H1 (cell line): ENCODE measurements around the gene DLG5. TPM values are rescaled to one million over a fixed set of nuclear protein-coding genes. Genes with fewer than 3 reads are reported as not detected.

Source experiments
- CTCF ChIA-PET: fragments of 300-600 bp; sonication (Branson Sonifier 250); formaldehyde crosslinking; loops from one replicate; lab custom pipeline; 2021; ENCODE audit not compliant: partially characterized antibody; lab: Charles Lee
- POLR2A ChIA-PET: fragments of 300-600 bp; sonication (Branson Sonifier 250); formaldehyde crosslinking; loops from one replicate; lab custom pipeline; 2021; ENCODE audit warnings: inconsistent platforms; ENCODE audit not compliant: partially characterized antibody; lab: Charles Lee
- DNase-seq, 2 experiments: peaks; one replicate each; pipeline versions ENCODE4 v3.0.0 to v3.0.0-alpha.2; 2010 to 2022; ENCODE audit warnings: low spot score in 2 of 2, low read depth in 1 of 2, mixed read lengths in 1 of 2
- FAIRE-seq: peaks from 2 replicates; lab custom pipeline; 2011; peaks lifted over from hg19 to GRCh38; lab: Jason Lieb, UNC
- H2AFZ ChIP-seq: 2 replicates; pipeline ENCODE4 v1.8.1; 2012; ENCODE audit warnings: low read length, inconsistent platforms
- H2AK5ac ChIP-seq: 2 replicates; pipeline ENCODE4 v1.6.1; 2013; ENCODE audit warnings: low read depth, low read length
- H2BK120ac ChIP-seq: replicated peaks from 2 replicates; pipeline ENCODE3; 2013; ENCODE audit warnings: low read depth, low read length, inconsistent platforms
- H2BK12ac ChIP-seq: 2 replicates; pipeline ENCODE4 v1.6.1; 2013; ENCODE audit warnings: low read depth, low read length
- H2BK15ac ChIP-seq: 2 replicates; pipeline ENCODE4 v1.6.1; 2013; ENCODE audit warnings: low read length
- H2BK20ac ChIP-seq: 2 replicates; pipeline ENCODE4 v1.6.1; 2013; ENCODE audit warnings: low read length
- H2BK5ac ChIP-seq: 2 replicates; pipeline ENCODE4 v1.6.1; 2013; ENCODE audit warnings: low read depth, low read length
- H3K14ac ChIP-seq: 2 replicates; pipeline ENCODE4 v1.6.1; 2013; ENCODE audit warnings: inconsistent platforms; ENCODE audit not compliant: insufficient read length
- H3K18ac ChIP-seq: 2 replicates; pipeline ENCODE4 v1.6.1; 2013; ENCODE audit warnings: low read length; ENCODE audit errors: extremely low read depth
- H3K23ac ChIP-seq: 2 replicates; pipeline ENCODE4 v1.6.1; 2013; ENCODE audit warnings: inconsistent platforms; ENCODE audit not compliant: insufficient read length
- H3K23me2 ChIP-seq: 2 replicates; pipeline ENCODE4 v1.6.1; 2013; ENCODE audit warnings: low read depth, low read length
- H3K27ac ChIP-seq: 2 replicates; pipeline ENCODE4 v1.6.1; 2011; ENCODE audit warnings: low read depth, low read length, inconsistent platforms
- H3K27me3 ChIP-seq, 4 experiments: replicated peaks in 1 of 4; 1 replicate in 1 of 4; 2 replicates in 3 of 4; pipeline versions ENCODE4 v1.6.1 to v1.8.1; 2011 to 2013; ENCODE audit warnings: low read length in 3 of 4, mild to moderate bottlenecking in 3 of 4, inconsistent platforms in 2 of 4, mixed read lengths in 2 of 4, moderate library complexity in 1 of 4; ENCODE audit not compliant: control insufficient read depth in 3 of 4, insufficient read depth in 3 of 4; ENCODE audit errors: extremely low read depth in 1 of 4
- H3K36me3 ChIP-seq, 4 experiments: 2 replicates each; pipeline versions ENCODE4 v1.6.1 to v1.8.1; 2011 to 2013; ENCODE audit warnings: mild to moderate bottlenecking in 4 of 4, low read length in 3 of 4, moderate library complexity in 2 of 4, control low read depth in 1 of 4, inconsistent platforms in 1 of 4; ENCODE audit not compliant: insufficient read depth in 4 of 4, control insufficient read depth in 2 of 4
- H3K4ac ChIP-seq: replicated peaks from 2 replicates; pipeline ENCODE3; 2013; ENCODE audit warnings: low read length, low read depth, mixed read lengths, inconsistent platforms; ENCODE audit not compliant: insufficient read length
- H3K4me1 ChIP-seq, 4 experiments: replicated peaks in 1 of 4; 1 replicate in 1 of 4; 2 replicates in 3 of 4; pipeline versions ENCODE4 v1.6.1 to v1.8.1; 2011 to 2013; ENCODE audit warnings: low read length in 3 of 4, inconsistent platforms in 2 of 4, mixed read lengths in 1 of 4; ENCODE audit not compliant: insufficient read depth in 4 of 4, control insufficient read depth in 3 of 4
- H3K4me2 ChIP-seq, 2 experiments: 2 replicates each; pipeline versions ENCODE4 v1.6.1 to v1.8.1; 2011 to 2013; ENCODE audit warnings: low read depth in 2 of 2, low read length in 2 of 2, control low read depth in 1 of 2, inconsistent platforms in 1 of 2, mild to moderate bottlenecking in 1 of 2; ENCODE audit not compliant: insufficient read depth in 1 of 2
- H3K4me3 ChIP-seq, 4 experiments: fragments of 200-600, 300-600 bp in 1 of 4; sonication (generic), shearing (Covaris generic), sonication (Bioruptor Twin) in 1 of 4; 2 replicates each; pipeline versions ENCODE4 v1.5.1 to v1.8.1; 2011 to 2016; ENCODE audit warnings: low read length in 4 of 4, low read depth in 3 of 4, control low read depth in 2 of 4, inconsistent platforms in 2 of 4, mild to moderate bottlenecking in 2 of 4, mixed read lengths in 1 of 4, moderate library complexity in 1 of 4; ENCODE audit not compliant: insufficient read depth in 2 of 4; ENCODE audit errors: extremely low read depth in 1 of 4
- H3K56ac ChIP-seq: replicated peaks from 2 replicates; pipeline ENCODE3; 2013; ENCODE audit warnings: low read depth, mild to moderate bottlenecking, mixed read lengths, low read length, inconsistent platforms; ENCODE audit not compliant: insufficient read length
- H3K79me1 ChIP-seq: 2 replicates; pipeline ENCODE4 v1.6.1; 2013; ENCODE audit warnings: low read depth, low read length, control low read depth
- H3K79me2 ChIP-seq, 2 experiments: 2 replicates each; pipeline versions ENCODE4 v1.6.1 to v1.8.1; 2012 to 2013; ENCODE audit warnings: low read length in 2 of 2, mild to moderate bottlenecking in 2 of 2, inconsistent platforms in 1 of 2; ENCODE audit not compliant: insufficient read depth in 2 of 2, control insufficient read depth in 1 of 2
- H3K9ac ChIP-seq, 4 experiments: replicated peaks in 1 of 4; 1 replicate in 1 of 4; 2 replicates in 3 of 4; pipeline versions ENCODE4 v1.6.1 to v1.8.1; 2011 to 2013; ENCODE audit warnings: low read depth in 3 of 4, low read length in 3 of 4, control low read depth in 2 of 4, mild to moderate bottlenecking in 2 of 4, moderate library complexity in 2 of 4, inconsistent platforms in 1 of 4; ENCODE audit errors: extremely low read depth in 1 of 4
- H3K9me3 ChIP-seq, 2 experiments: 2 replicates each; pipeline versions ENCODE4 v1.6.1 to v1.8.1; 2012 to 2013; ENCODE audit warnings: mild to moderate bottlenecking in 2 of 2, moderate library complexity in 2 of 2, control low read depth in 1 of 2, inconsistent platforms in 1 of 2, low read depth in 1 of 2, low read length in 1 of 2, mixed read lengths in 1 of 2; ENCODE audit not compliant: insufficient read depth in 2 of 2
- H4K20me1 ChIP-seq, 2 experiments: replicated peaks in 1 of 2; 2 replicates each; pipeline versions ENCODE3 to v1.8.1; 2011 to 2013; ENCODE audit warnings: inconsistent platforms in 2 of 2, low read length in 2 of 2, mild to moderate bottlenecking in 1 of 2; ENCODE audit not compliant: insufficient read depth in 2 of 2, control insufficient read depth in 1 of 2
- H4K5ac ChIP-seq: 2 replicates; pipeline ENCODE4 v1.6.1; 2013; ENCODE audit warnings: low read length, low read depth, mixed read lengths, inconsistent platforms; ENCODE audit not compliant: insufficient read length
- H4K8ac ChIP-seq: 2 replicates; pipeline ENCODE4 v1.8.0; 2013; ENCODE audit warnings: mild to moderate bottlenecking, moderate library complexity, low read length, inconsistent platforms; ENCODE audit not compliant: insufficient read depth; ENCODE audit errors: extremely low read depth
- H4K91ac ChIP-seq: replicated peaks from 2 replicates; pipeline ENCODE3; 2013; ENCODE audit warnings: low read length, mixed read lengths, inconsistent platforms; ENCODE audit not compliant: insufficient read length
- CTBP2 ChIP-seq: IDR thresholded peaks from 2 replicates; pipeline ENCODE4 v1.7.0; 2011; ENCODE audit warnings: borderline replicate concordance, mild to moderate bottlenecking, moderate library complexity, mixed read lengths, low read length; ENCODE audit not compliant: insufficient read depth, insufficient read length
- EP300 ChIP-seq, 2 experiments: IDR thresholded peaks; 1 replicate in 1 of 2; 2 replicates in 1 of 2; pipeline ENCODE4 v1.6.1; 2011 to 2012; ENCODE audit warnings: low read depth in 2 of 2, low read length in 2 of 2, mild to moderate bottlenecking in 2 of 2, borderline replicate concordance in 1 of 2, inconsistent platforms in 1 of 2, moderate library complexity in 1 of 2
- FOSL1 ChIP-seq: IDR thresholded peaks from 2 replicates; pipeline ENCODE4 v1.6.1; 2011; ENCODE audit warnings: mild to moderate bottlenecking, low read depth, low read length, moderate library complexity; ENCODE audit not compliant: insufficient read depth
- HDAC2 ChIP-seq, 2 experiments: fragments of 300-600 bp in 1 of 2; sonication (generic) in 1 of 2; IDR thresholded peaks; 2 replicates each; pipeline ENCODE4 v1.6.1; 2011 to 2012; ENCODE audit warnings: low read depth in 2 of 2, low read length in 2 of 2, mild to moderate bottlenecking in 2 of 2, moderate library complexity in 2 of 2, borderline replicate concordance in 1 of 2, inconsistent platforms in 1 of 2
- KDM5A ChIP-seq: fragments of 200-600 bp; IDR thresholded peaks from 2 replicates; pipeline ENCODE4 v1.7.1; 2012; ENCODE audit warnings: mild to moderate bottlenecking, low read length, inconsistent platforms, mixed read lengths
- SAP30 ChIP-seq: fragments of 300-600 bp; sonication (generic); IDR thresholded peaks from 2 replicates; pipeline ENCODE4 v1.7.1; 2012; ENCODE audit warnings: low read length, moderate library complexity, mild to moderate bottlenecking, inconsistent platforms; ENCODE audit not compliant: insufficient read depth, insufficient replicate concordance
- SIX5 ChIP-seq: IDR thresholded peaks from 2 replicates; pipeline ENCODE4 v1.6.1; 2011; ENCODE audit warnings: mild to moderate bottlenecking, low read depth, low read length
- SP2 ChIP-seq: IDR thresholded peaks from 2 replicates; pipeline ENCODE4 v1.6.1; 2012; ENCODE audit warnings: mild to moderate bottlenecking, low read length, inconsistent platforms
- TAF7 ChIP-seq: optimal IDR thresholded peaks from 2 replicates; pipeline ENCODE3; 2011; ENCODE audit warnings: low read depth, mild to moderate bottlenecking, inconsistent platforms, low read length, moderate library complexity, borderline replicate concordance
- WGBS, 2 experiments: shearing (Covaris generic) in 1 of 2; methylation state at CpG; one replicate each; pipeline versions ENCODE4 v1.1.6 to v1.1.7; 2013 to 2015; ENCODE audit warnings: low lambda C conversion rate in 2 of 2, mixed read lengths in 2 of 2, inconsistent platforms in 1 of 2, low coverage in 1 of 2, missing lambda C conversion rate in 1 of 2; ENCODE audit not compliant: insufficient replicate concordance in 2 of 2, insufficient coverage in 1 of 2, insufficient read length in 1 of 2; ENCODE audit errors: extremely low coverage in 1 of 2, missing lambda C conversion rate in 1 of 2; 5-methylcytosine and 5-hydroxymethylcytosine counted together
- polyA plus RNA-seq, 7 experiments: library from polyadenylated mRNA; depleted of rRNA in 3 of 7; stranded (reverse) in 5 of 7; unstranded in 2 of 7; fragments of >200 nt in 5 of 7; fragments of 200-250 nt in 2 of 7; gene quantifications; 1 replicate in 5 of 7; 2 replicates in 1 of 7; 4 replicates in 1 of 7; pipeline versions ENCODE4 v1.2.1 to v1.2.3, GENCODE V29; 2011 to 2013; ENCODE audit warnings: missing spikeins in 2 of 7, mixed read lengths in 2 of 7
- total RNA-seq: library from RNA; stranded (reverse); fragmentation: NEBNext Ultra II Directional; extraction: Animal tissue kit (Norgen Biotek cat#: 25700); gene quantifications from 2 replicates; pipeline ENCODE4 v1.2.1, GENCODE V29; 2021
- TF ChIP-seq, protein P1 (sequence below): IDR thresholded peaks from 2 replicates; pipeline ENCODE4 v1.6.1; 2012; ENCODE audit warnings: inconsistent platforms

Gene DLG5
- total and polyA plus RNA-seq, 2 of the 8 experiments (the other 6 are each of a cell fraction or from before 2014, with no cell fraction given) = 15.6 to 71.4 TPM

DNA sequence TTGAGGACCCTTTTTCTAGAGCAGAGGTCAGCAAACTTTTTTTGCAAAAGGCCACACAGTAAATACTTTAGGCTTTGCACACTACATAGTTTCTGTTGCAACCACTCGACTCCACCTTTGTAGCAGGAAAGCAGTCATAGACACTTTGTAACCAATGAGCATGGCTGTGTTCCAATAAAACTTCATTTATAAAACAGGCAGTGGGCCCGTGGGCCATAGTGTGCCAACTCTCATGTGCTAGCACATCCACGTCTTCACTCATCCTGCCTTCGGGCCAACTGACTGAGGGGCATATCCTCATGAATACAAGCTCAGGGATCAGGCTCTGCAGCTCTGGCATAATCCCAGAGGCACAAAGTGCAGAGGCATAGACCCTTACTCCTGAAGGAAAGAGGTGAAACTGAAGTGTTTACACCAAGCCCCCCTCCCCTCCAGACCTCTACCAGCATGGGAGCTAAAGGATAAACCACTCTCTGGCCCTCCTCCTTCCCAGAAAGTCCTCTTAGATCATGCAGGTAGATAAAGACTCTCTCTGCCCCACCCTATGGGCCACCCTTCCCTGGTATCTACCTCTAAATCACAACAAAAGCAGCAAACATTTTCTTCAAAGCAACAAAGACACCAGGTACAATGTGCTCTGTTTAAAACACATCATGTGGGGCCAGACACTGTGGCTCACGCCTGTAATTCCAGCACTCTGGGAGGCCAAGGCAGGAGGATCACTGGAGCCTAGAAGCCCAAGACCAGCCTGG is 71.0 kb downstream of the DLG5 start:
- Histone ChIP-seq H3K9me3 (no peaks in the 10 kb centered on the region), H3K23me2 (no peaks in the 10 kb centered on the region), H4K8ac (no peak overlapping the region), H3K23ac (no peak overlapping the region), H2AFZ (no peak overlapping the region), H3K36me3 (peaks cover 0 to 16% (median 1%) of the 10 kb centered on the region in 4 experiments; a peak in 3 of 8 replicates), H4K91ac (no peak overlapping the region), H3K79me2 (0 out of 4 replicates have a peak, but pooled peaks cover 0 to 6% of the 10 kb centered on the region in 2 experiments), H2BK20ac (no peak overlapping the region), H3K9ac (no peak overlapping the region), H2BK15ac (no peak overlapping the region), H3K27ac (no peak overlapping the region), H3K14ac (no peak overlapping the region), H3K4ac (no peak overlapping the region), H3K56ac (no peak overlapping the region), H3K79me1 (peaks cover 4% of the 10 kb centered on the region; the same call in 1 of the 2 replicates), H2AK5ac (no peak overlapping the region), H2BK12ac (peak overlapping the region; percentile 63; the same call in 1 of the 2 replicates), H2BK120ac (no peak overlapping the region), H3K4me2 (no peak overlapping the region), H3K27me3 (no peaks in the 10 kb centered on the region), H2BK5ac (no peak overlapping the region), H3K18ac (no peak overlapping the region; the same call in 1 of the 2 replicates), H3K4me1 (peaks cover 0 to 11% (median 7%) of the 10 kb centered on the region in 4 experiments; a peak in 5 of 7 replicates), H4K5ac (no peak overlapping the region), H3K4me3 (no peak overlapping the region), H4K20me1 (peaks cover 0 to 2% of the 10 kb centered on the region in 2 experiments)
- ChIA-PET POLR2A (interaction anchor here (0.6 to 1.5 kb wide), 3 partner anchors 20 to 157 kb away, joined by 3 to 5 read pairs (median 3); no protein-coding TSS in a partner anchor), CTCF (interaction anchor here (0.9 to 2.9 kb wide), 7 partner anchors 8 to 194 kb away, joined by 3 to 17 read pairs (median 5); no protein-coding TSS in a partner anchor)
- no peak for FAIRE-seq
- DNase-seq = no peak
- WGBS, 2 experiments = 83% methylated on average over 5 of the region's 5 CpGs; no CpG with 5 or more reads in 1 of the 2 experiments
- TF ChIP-seq SAP30 (no peak), TAF7 (no peak), CTBP2 (no peak), KDM5A (no peak), SP2 (no peak), SIX5 (no peak), FOSL1 (no peak), HDAC2 (IDR thresholded peaks at IDR 0.05; ENCODE audit: borderline replicate concordance in 1 of 2, low read depth in 2 of 2, low read length in 2 of 2) (no peak), EP300 (IDR thresholded peaks at IDR 0.05; ENCODE audit: borderline replicate concordance in 1 of 2, low read depth in 2 of 2, low read length in 2 of 2) (no peak)
- TF ChIP-seq, protein P1, sequence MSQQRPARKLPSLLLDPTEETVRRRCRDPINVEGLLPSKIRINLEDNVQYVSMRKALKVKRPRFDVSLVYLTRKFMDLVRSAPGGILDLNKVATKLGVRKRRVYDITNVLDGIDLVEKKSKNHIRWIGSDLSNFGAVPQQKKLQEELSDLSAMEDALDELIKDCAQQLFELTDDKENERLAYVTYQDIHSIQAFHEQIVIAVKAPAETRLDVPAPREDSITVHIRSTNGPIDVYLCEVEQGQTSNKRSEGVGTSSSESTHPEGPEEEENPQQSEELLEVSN = no peak
